Esophagus muscularis mucosa (tissue), 4 donors: ENCODE results near the gene DNAAF6. TPM values are rescaled to one million over a fixed set of nuclear protein-coding genes. Genes with fewer than 3 reads are reported as not detected.

ENCODE experiments used
- DNase-seq: peaks from one replicate; pipeline ENCODE4 v3.0.0-alpha.2; 2017; ENCODE audit errors: extremely low spot score
- H3K27ac ChIP-seq, 4 donors: fragments of 200-600 bp; sonication (generic); replicated peaks in 1 of 4; 1 replicate in 3 of 4; 2 replicates in 1 of 4; pipeline ENCODE4 v1.5.1; 2016 to 2019; ENCODE audit warnings: mild to moderate bottlenecking in 1 of 4
- H3K27me3 ChIP-seq, 4 donors: fragments of 200-600 bp; sonication (generic); one replicate each; pipeline versions ENCODE4 v1.5.1 to v1.6.0; 2016 to 2019
- H3K36me3 ChIP-seq, 4 donors: fragments of 200-600 bp; sonication (generic); one replicate each; pipeline ENCODE4 v1.5.1; 2016 to 2019
- H3K4me1 ChIP-seq, 4 donors: fragments of 200-600 bp; sonication (generic); one replicate each; pipeline ENCODE4 v1.5.1; 2016 to 2019
- H3K4me3 ChIP-seq, 4 donors: fragments of 200-600 bp; sonication (generic); 1 replicate in 2 of 4; 2 replicates in 2 of 4; pipeline ENCODE4 v1.5.1; 2016 to 2019; ENCODE audit warnings: mild to moderate bottlenecking in 4 of 4, moderate library complexity in 1 of 4
- H3K9me3 ChIP-seq, 4 donors: fragments of 200-600 bp; sonication (generic); 1 replicate in 3 of 4; 2 replicates in 1 of 4; pipeline ENCODE4 v1.5.1; 2016 to 2019
- CTCF ChIP-seq, 3 experiments: fragments of 200-600 bp in 2 of 3; fragments of 450-650 bp in 1 of 3; sonication (generic) in 2 of 3; IDR thresholded peaks; one replicate each; pipeline ENCODE4 v1.5.1; 2017 to 2019; ENCODE audit warnings: antibody characterized with exemption in 3 of 3, mild to moderate bottlenecking in 2 of 3, moderate library complexity in 1 of 3
- EP300 ChIP-seq: sonication (generic); formaldehyde crosslinking; IDR thresholded peaks from one replicate; pipeline ENCODE4 v1.6.1; 2017; ENCODE audit warnings: antibody characterized with exemption
- POLR2A ChIP-seq: fragments of 450-650 bp; IDR thresholded peaks from one replicate; pipeline ENCODE4 v1.6.1; 2017; ENCODE audit warnings: antibody characterized with exemption, moderate library complexity, mild to moderate bottlenecking, low read depth
- POLR2AphosphoS5 ChIP-seq, 2 donors: sonication (generic); formaldehyde crosslinking; IDR thresholded peaks; one replicate each; pipeline ENCODE4 v1.6.1; 2017; ENCODE audit warnings: antibody characterized with exemption in 2 of 2
- WGBS: methylation state at CpG from one replicate; pipeline ENCODE4 v1.1.5; 2018; 5-methylcytosine and 5-hydroxymethylcytosine counted together
- intact Hi-C: fragments of 100-400 bp; cut with DNase I; formaldehyde crosslinking; loops from one replicate; pipeline ENCODE4 v1.15.1; 2023
- total RNA-seq, 4 donors: library from RNA; depleted of rRNA; stranded (reverse); fragments of >200 nt; gene quantifications; one replicate each; pipeline versions ENCODE4 v1.1.0 to v1.2.1, GENCODE V29; 2016

DNAAF6 gene
- total RNA-seq, 4 donors from 2014 or later: not detected

GRCh38 chrX:107227780-107228485 is 21.5 kb downstream of the DNAAF6 start:
- Histone ChIP-seq H3K9me3 (no peaks in the 10 kb centered on the region), H3K36me3 (no peaks in the 10 kb centered on the region), H3K27me3 (peaks cover 0 to 4% (median 0%) of the 10 kb centered on the region in 4 donors), H3K4me1 (no peaks in the 10 kb centered on the region), H3K4me3 (no peak overlapping the region), H3K27ac (no peak overlapping the region)
- 74% methylated on average over 2 of the region's 2 CpGs for WGBS
- intact Hi-C loops: no loop called here
- TF ChIP-seq EP300: no peak
- no peak for TF ChIP-seq CTCF (IDR thresholded peaks at IDR 0.05)
- TF ChIP-seq POLR2A: no peak
- TF ChIP-seq POLR2AphosphoS5 (IDR thresholded peaks at IDR 0.05): no peak
- DNase-seq: no peak

DNA sequence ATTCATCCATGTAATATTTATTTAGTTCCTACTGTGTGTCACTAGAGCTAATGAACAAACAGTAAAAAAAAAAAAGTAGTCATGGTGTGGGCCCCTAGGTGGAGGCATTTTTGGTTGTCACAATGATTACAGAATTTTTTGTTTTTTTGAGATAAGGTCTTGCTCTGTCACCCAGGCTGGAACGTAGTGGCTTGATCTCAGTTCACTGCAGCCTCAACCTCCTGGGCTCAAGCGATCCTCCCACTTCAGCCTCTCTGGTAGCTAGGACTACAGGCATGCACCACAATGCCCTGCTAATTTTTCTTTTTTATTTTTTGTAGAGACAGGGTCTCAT is 22.0 kb downstream of the DNAAF6 start:
- H3K9me3 ChIP-seq: no peaks in the 10 kb centered on the region
- no peak overlapping the region for H3K27ac ChIP-seq
- H3K4me1 ChIP-seq: no peaks in the 10 kb centered on the region
- peaks cover 0 to 4% (median 0%) of the 10 kb centered on the region in 4 donors for H3K27me3 ChIP-seq
- no peak overlapping the region for H3K4me3 ChIP-seq
- TF ChIP-seq POLR2AphosphoS5 (IDR thresholded peaks at IDR 0.05) (no peak), POLR2A (no peak), EP300 (no peak), CTCF (IDR thresholded peaks at IDR 0.05) (no peak)
- no peak for DNase-seq
- 58% methylated on average over 2 of the region's 2 CpGs for WGBS
- intact Hi-C loops: no loop called here
- no peaks in the 10 kb centered on the region for H3K36me3 ChIP-seq

DNA sequence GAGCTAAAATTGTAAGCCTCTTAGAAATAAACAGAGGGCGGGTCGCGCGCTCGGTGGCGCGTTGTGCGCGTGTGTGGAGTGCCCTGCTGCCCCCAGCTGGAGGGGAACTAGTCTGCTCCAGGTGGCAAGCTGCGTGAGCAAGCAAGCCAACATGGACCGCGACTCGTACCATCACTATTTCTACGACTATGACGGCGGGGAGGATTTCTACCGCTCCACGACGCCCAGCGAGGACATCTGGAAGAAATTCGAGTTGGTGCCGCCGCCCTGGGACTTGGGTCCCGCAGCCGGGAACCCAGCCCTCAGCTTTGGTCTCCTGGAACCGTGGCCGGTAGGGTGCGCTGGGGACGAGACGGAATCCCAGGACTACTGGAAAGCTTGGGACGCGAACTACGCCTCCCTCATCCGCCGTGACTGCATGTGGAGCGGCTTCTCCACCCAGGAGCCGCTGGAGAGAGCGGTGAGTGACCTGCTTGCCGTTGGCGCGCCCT is 66.1 kb downstream of the DNAAF6 start:
- intact Hi-C loops: no loop called here
- TF ChIP-seq CTCF (IDR thresholded peaks at IDR 0.05): no peak
- no peak for TF ChIP-seq EP300
- TF ChIP-seq POLR2A: no peak
- no peak for TF ChIP-seq POLR2AphosphoS5 (IDR thresholded peaks at IDR 0.05)
- Histone ChIP-seq H3K36me3 (no peaks in the 10 kb centered on the region), H3K27ac (no peak overlapping the region), H3K9me3 (peaks cover 0 to 7% (median 0%) of the 10 kb centered on the region in 4 donors), H3K4me3 (no peak overlapping the region), H3K4me1 (no peaks in the 10 kb centered on the region), H3K27me3 (peaks cover 0 to 15% (median 5%) of the 10 kb centered on the region in 4 donors)
- DNase-seq: no peak
- WGBS: 41% methylated on average over 20 of the region's 41 CpGs

DNA sequence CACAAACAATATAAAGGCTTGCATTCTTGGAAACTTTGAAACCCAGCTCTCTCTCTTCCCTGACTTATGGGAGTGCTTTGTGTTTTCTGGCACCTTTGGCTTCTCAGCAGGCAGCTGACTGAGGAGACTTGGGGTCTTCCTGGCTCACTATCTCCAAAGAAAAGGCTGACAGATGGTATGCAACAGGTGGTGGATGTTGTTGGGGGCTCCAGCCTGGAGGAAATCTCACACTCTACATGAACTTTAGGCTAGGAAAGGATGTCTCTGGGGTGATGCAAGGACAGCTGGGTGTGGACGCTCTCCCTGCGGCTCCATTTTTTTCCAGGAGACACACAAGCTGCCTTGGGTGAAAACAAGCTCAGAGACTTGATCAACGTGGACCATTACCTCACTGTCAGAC is 67.4 kb downstream of the DNAAF6 start:
- Histone ChIP-seq H3K4me3 (no peak overlapping the region), H3K9me3 (peaks cover 0 to 7% (median 0%) of the 10 kb centered on the region in 4 donors), H3K27ac (no peak overlapping the region), H3K36me3 (no peaks in the 10 kb centered on the region), H3K4me1 (no peaks in the 10 kb centered on the region), H3K27me3 (peaks cover 0 to 15% (median 5%) of the 10 kb centered on the region in 4 donors)
- no peak for TF ChIP-seq POLR2AphosphoS5 (IDR thresholded peaks at IDR 0.05)
- TF ChIP-seq CTCF (IDR thresholded peaks at IDR 0.05): no peak
- no peak for TF ChIP-seq EP300
- TF ChIP-seq POLR2A: no peak
- no peak for DNase-seq
- WGBS: 82% methylated on average over 3 of the region's 3 CpGs
- intact Hi-C loops: no loop called here

GRCh38 chrX:107288676-107289075 is 82.3 kb downstream of the DNAAF6 start:
- H3K4me3 ChIP-seq: no peak overlapping the region
- intact Hi-C loops: no loop called here
- no peaks in the 10 kb centered on the region for H3K27me3 ChIP-seq
- H3K27ac ChIP-seq: no peak overlapping the region
- 55% methylated on average over 4 of the region's 4 CpGs for WGBS
- no peaks in the 10 kb centered on the region for H3K36me3 ChIP-seq
- no peaks in the 10 kb centered on the region for H3K9me3 ChIP-seq
- TF ChIP-seq POLR2AphosphoS5 (IDR thresholded peaks at IDR 0.05): no peak
- TF ChIP-seq POLR2A: no peak
- no peak for TF ChIP-seq CTCF (IDR thresholded peaks at IDR 0.05)
- no peak for TF ChIP-seq EP300
- DNase-seq: no peak
- H3K4me1 ChIP-seq: no peaks in the 10 kb centered on the region
